Measurements from ENCODE around the gene LEO1.
"Not testable (repeated sequence)": the region's sequence is repeated elsewhere in the genome, so short reads cannot be mapped to it uniquely, and the experiment has no call there.

LEO1 gene

GRCh38 chr15:52012210-52012609 is 40.6 kb upstream of the LEO1 start:
- Histone ChIP-seq H3K27ac (ENCODE audit: low read length) (no peak overlapping the region), H3K9me3 (ENCODE audit: control insufficient read depth, insufficient read depth, low read length) (no peaks in the 10 kb centered on the region), H3K4me1 (ENCODE audit: control insufficient read depth, insufficient read depth, low read length) (no peaks in the 10 kb centered on the region), H3K4me3 (ENCODE audit: low read length) (no peak overlapping the region), H3K27me3 (ENCODE audit: control insufficient read depth, insufficient read depth, low read length) (no peaks in the 10 kb centered on the region), H3K36me3 (ENCODE audit: control insufficient read depth, insufficient read depth, low read length) (no peaks in the 10 kb centered on the region)
- no peak for DNase-seq (ENCODE audit: low read depth, low spot score)
- WGBS (ENCODE audit: insufficient coverage, insufficient read length) = no CpG with 5 or more reads among the region's 2 CpGs

GRCh38 chr15:52011711-52012144 is 40.1 kb upstream of the LEO1 start:
- WGBS (ENCODE audit: insufficient coverage, insufficient read length) = no CpG with 5 or more reads among the region's 3 CpGs
- Histone ChIP-seq H3K36me3 (ENCODE audit: control insufficient read depth, insufficient read depth, low read length) (no peaks in the 10 kb centered on the region), H3K4me3 (ENCODE audit: low read length) (no peak overlapping the region), H3K9me3 (ENCODE audit: control insufficient read depth, insufficient read depth, low read length) (no peaks in the 10 kb centered on the region), H3K4me1 (ENCODE audit: control insufficient read depth, insufficient read depth, low read length) (no peaks in the 10 kb centered on the region), H3K27me3 (ENCODE audit: control insufficient read depth, insufficient read depth, low read length) (no peaks in the 10 kb centered on the region), H3K27ac (ENCODE audit: low read length) (no peak overlapping the region)
- DNase-seq (ENCODE audit: low read depth, low spot score) = no peak

- Histone ChIP-seq H3K27me3 (ENCODE audit: control insufficient read depth, insufficient read depth, low read length) (no peaks in the 10 kb centered on the region), H3K36me3 (ENCODE audit: control insufficient read depth, insufficient read depth, low read length) (no peaks in the 10 kb centered on the region), H3K9me3 (ENCODE audit: control insufficient read depth, insufficient read depth, low read length) (no peaks in the 10 kb centered on the region), H3K4me1 (ENCODE audit: control insufficient read depth, insufficient read depth, low read length) (no peaks in the 10 kb centered on the region), H3K4me3 (ENCODE audit: low read length) (no peak overlapping the region), H3K27ac (ENCODE audit: low read length) (no peak overlapping the region)
- WGBS (ENCODE audit: insufficient coverage, insufficient read length) = no CpG with 5 or more reads among the region's 14 CpGs
- no peak for DNase-seq (ENCODE audit: low read depth, low spot score)
These were observed 39.3 kb upstream of the LEO1 start for GRCh38 chr15:52010633-52011595.

- H3K4me3 ChIP-seq (ENCODE audit: low read length) = no peak overlapping the region
- no peak for DNase-seq (ENCODE audit: low read depth, low spot score)
- no peaks in the 10 kb centered on the region for H3K4me1 ChIP-seq (ENCODE audit: control insufficient read depth, insufficient read depth, low read length)
- H3K9me3 ChIP-seq (ENCODE audit: control insufficient read depth, insufficient read depth, low read length) = no peaks in the 10 kb centered on the region
- no peaks in the 10 kb centered on the region for H3K36me3 ChIP-seq (ENCODE audit: control insufficient read depth, insufficient read depth, low read length)
- no CpG with 5 or more reads among the region's 2 CpGs for WGBS (ENCODE audit: insufficient coverage, insufficient read length)
- H3K27me3 ChIP-seq (ENCODE audit: control insufficient read depth, insufficient read depth, low read length) = no peaks in the 10 kb centered on the region
- H3K27ac ChIP-seq (ENCODE audit: low read length) = no peak overlapping the region
These were observed 37.3 kb upstream of the LEO1 start for GRCh38 chr15:52008698-52009434.

GRCh38 chr15:52008359-52008697 is 36.8 kb upstream of the LEO1 start:
- no peak overlapping the region for H3K4me3 ChIP-seq (ENCODE audit: low read length)
- no peaks in the 10 kb centered on the region for H3K36me3 ChIP-seq (ENCODE audit: control insufficient read depth, insufficient read depth, low read length)
- no peaks in the 10 kb centered on the region for H3K4me1 ChIP-seq (ENCODE audit: control insufficient read depth, insufficient read depth, low read length)
- no peak overlapping the region for H3K27ac ChIP-seq (ENCODE audit: low read length)
- no CpG with 5 or more reads among the region's 5 CpGs for WGBS (ENCODE audit: insufficient coverage, insufficient read length)
- no peaks in the 10 kb centered on the region for H3K27me3 ChIP-seq (ENCODE audit: control insufficient read depth, insufficient read depth, low read length)
- no peaks in the 10 kb centered on the region for H3K9me3 ChIP-seq (ENCODE audit: control insufficient read depth, insufficient read depth, low read length)
- DNase-seq (ENCODE audit: low read depth, low spot score) = no peak

- no peak for DNase-seq (ENCODE audit: low read depth, low spot score)
- H3K27ac ChIP-seq (ENCODE audit: low read length) = no peak overlapping the region
- no peaks in the 10 kb centered on the region for H3K9me3 ChIP-seq (ENCODE audit: control insufficient read depth, insufficient read depth, low read length)
- no peaks in the 10 kb centered on the region for H3K36me3 ChIP-seq (ENCODE audit: control insufficient read depth, insufficient read depth, low read length)
- H3K27me3 ChIP-seq (ENCODE audit: control insufficient read depth, insufficient read depth, low read length) = no peaks in the 10 kb centered on the region
- H3K4me1 ChIP-seq (ENCODE audit: control insufficient read depth, insufficient read depth, low read length) = no peaks in the 10 kb centered on the region
- no peak overlapping the region for H3K4me3 ChIP-seq (ENCODE audit: low read length)
- no CpG with 5 or more reads among the region's 3 CpGs for WGBS (ENCODE audit: insufficient coverage, insufficient read length)
These were observed 35.2 kb upstream of the LEO1 start for GRCh38 chr15:52006702-52007340.

- H3K4me1 ChIP-seq (ENCODE audit: control insufficient read depth, insufficient read depth, low read length) = no peaks in the 10 kb centered on the region
- no peaks in the 10 kb centered on the region for H3K9me3 ChIP-seq (ENCODE audit: control insufficient read depth, insufficient read depth, low read length)
- DNase-seq (ENCODE audit: low read depth, low spot score) = no peak
- no peak overlapping the region for H3K27ac ChIP-seq (ENCODE audit: low read length)
- WGBS (ENCODE audit: insufficient coverage, insufficient read length) = no CpG with 5 or more reads among the region's 5 CpGs
- no peaks in the 10 kb centered on the region for H3K27me3 ChIP-seq (ENCODE audit: control insufficient read depth, insufficient read depth, low read length)
- H3K4me3 ChIP-seq (ENCODE audit: low read length) = no peak overlapping the region
- H3K36me3 ChIP-seq (ENCODE audit: control insufficient read depth, insufficient read depth, low read length) = no peaks in the 10 kb centered on the region
These were observed 34.4 kb upstream of the LEO1 start for GRCh38 chr15:52005748-52006701.

GRCh38 chr15:52004806-52005205 is 33.2 kb upstream of the LEO1 start:
- Histone ChIP-seq H3K36me3 (ENCODE audit: control insufficient read depth, insufficient read depth, low read length) (no peaks in the 10 kb centered on the region), H3K9me3 (ENCODE audit: control insufficient read depth, insufficient read depth, low read length) (no peaks in the 10 kb centered on the region), H3K4me3 (ENCODE audit: low read length) (no peak overlapping the region), H3K4me1 (ENCODE audit: control insufficient read depth, insufficient read depth, low read length) (no peaks in the 10 kb centered on the region), H3K27me3 (ENCODE audit: control insufficient read depth, insufficient read depth, low read length) (no peaks in the 10 kb centered on the region), H3K27ac (ENCODE audit: low read length) (no peak overlapping the region)
- WGBS (ENCODE audit: insufficient coverage, insufficient read length) = no CpG with 5 or more reads among the region's 6 CpGs
- DNase-seq (ENCODE audit: low read depth, low spot score) = no peak

GRCh38 chr15:52003710-52004109 is 32.1 kb upstream of the LEO1 start:
- Histone ChIP-seq H3K9me3 (ENCODE audit: control insufficient read depth, insufficient read depth, low read length) (no peaks in the 10 kb centered on the region), H3K4me1 (ENCODE audit: control insufficient read depth, insufficient read depth, low read length) (no peaks in the 10 kb centered on the region), H3K4me3 (ENCODE audit: low read length) (no peak overlapping the region), H3K27ac (ENCODE audit: low read length) (no peak overlapping the region), H3K27me3 (ENCODE audit: control insufficient read depth, insufficient read depth, low read length) (no peaks in the 10 kb centered on the region), H3K36me3 (ENCODE audit: control insufficient read depth, insufficient read depth, low read length) (no peaks in the 10 kb centered on the region)
- no CpG with 5 or more reads among the region's 1 CpG for WGBS (ENCODE audit: insufficient coverage, insufficient read length)
- DNase-seq (ENCODE audit: low read depth, low spot score) = no peak

- not testable (repeated sequence) for H3K9me3 ChIP-seq (ENCODE audit: control insufficient read depth, insufficient read depth, low read length); H3K4me3 ChIP-seq (ENCODE audit: low read length); H3K27ac ChIP-seq (ENCODE audit: low read length); H3K4me1 ChIP-seq (ENCODE audit: control insufficient read depth, insufficient read depth, low read length); H3K27me3 ChIP-seq (ENCODE audit: control insufficient read depth, insufficient read depth, low read length); H3K36me3 ChIP-seq (ENCODE audit: control insufficient read depth, insufficient read depth, low read length); DNase-seq (ENCODE audit: low read depth, low spot score)
- WGBS (ENCODE audit: insufficient coverage, insufficient read length) = no CpG with 5 or more reads among the region's 7 CpGs
These were observed 31.5 kb upstream of the LEO1 start for GRCh38 chr15:52003089-52003488.
